DOHH2 (cell line): ENCODE data around the gene CCDC30.

ENCODE experiments used
- EZH2phosphoT487 ChIP-seq: fragments of 200-600 bp; sonication (generic); IDR thresholded peaks from 2 replicates; pipeline ENCODE4 v1.6.1; 2017; ENCODE audit warnings: borderline replicate concordance, mild to moderate bottlenecking, antibody characterized with exemption, low read length, moderate library complexity, mixed read lengths
- TF ChIP-seq, protein P1 (sequence below): fragments of 200-600 bp; sonication (generic); IDR thresholded peaks from one replicate; pipeline ENCODE4 v1.5.1; 2014; ENCODE audit warnings: antibody characterized with exemption, mild to moderate bottlenecking, low read depth, low read length; ENCODE audit not compliant: poor library complexity, severe bottlenecking

DNA sequence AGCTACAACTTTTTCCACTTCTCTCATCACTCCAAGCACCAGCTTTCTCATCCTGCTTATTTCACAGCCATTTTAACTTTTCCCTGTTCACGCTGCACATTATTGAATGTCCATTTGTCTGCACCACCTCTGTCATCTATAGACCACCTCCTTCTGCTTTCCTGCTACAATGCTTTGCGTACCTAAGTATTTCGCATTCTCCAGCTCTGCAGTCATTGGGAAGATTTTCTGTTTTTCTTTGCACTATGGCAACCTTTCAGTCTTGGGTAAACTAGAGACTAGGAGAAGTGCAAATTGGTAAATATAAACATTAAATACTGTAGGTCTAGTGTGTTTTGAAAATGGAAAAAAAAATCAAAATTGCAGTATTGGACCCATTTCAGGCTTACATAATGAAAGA lies 835 bp downstream of the CCDC30 start:
- TF ChIP-seq, protein P1, sequence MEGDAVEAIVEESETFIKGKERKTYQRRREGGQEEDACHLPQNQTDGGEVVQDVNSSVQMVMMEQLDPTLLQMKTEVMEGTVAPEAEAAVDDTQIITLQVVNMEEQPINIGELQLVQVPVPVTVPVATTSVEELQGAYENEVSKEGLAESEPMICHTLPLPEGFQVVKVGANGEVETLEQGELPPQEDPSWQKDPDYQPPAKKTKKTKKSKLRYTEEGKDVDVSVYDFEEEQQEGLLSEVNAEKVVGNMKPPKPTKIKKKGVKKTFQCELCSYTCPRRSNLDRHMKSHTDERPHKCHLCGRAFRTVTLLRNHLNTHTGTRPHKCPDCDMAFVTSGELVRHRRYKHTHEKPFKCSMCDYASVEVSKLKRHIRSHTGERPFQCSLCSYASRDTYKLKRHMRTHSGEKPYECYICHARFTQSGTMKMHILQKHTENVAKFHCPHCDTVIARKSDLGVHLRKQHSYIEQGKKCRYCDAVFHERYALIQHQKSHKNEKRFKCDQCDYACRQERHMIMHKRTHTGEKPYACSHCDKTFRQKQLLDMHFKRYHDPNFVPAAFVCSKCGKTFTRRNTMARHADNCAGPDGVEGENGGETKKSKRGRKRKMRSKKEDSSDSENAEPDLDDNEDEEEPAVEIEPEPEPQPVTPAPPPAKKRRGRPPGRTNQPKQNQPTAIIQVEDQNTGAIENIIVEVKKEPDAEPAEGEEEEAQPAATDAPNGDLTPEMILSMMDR = no peak
- no peak for TF ChIP-seq EZH2phosphoT487
